Kidney (tissue), 14 donors: ENCODE data around the gene AXDND1. TPM values are rescaled to one million over a fixed set of nuclear protein-coding genes. Genes with fewer than 3 reads are reported as not detected.

Source experiments
- DNase-seq, 5 donors: peaks; one replicate each; pipeline ENCODE4 v3.0.0-alpha.2; 2013 to 2020
- FAIRE-seq: peaks from 2 replicates; lab custom pipeline; 2012; peaks lifted over from hg19 to GRCh38; lab: Jason Lieb, UNC
- H3K27ac ChIP-seq, 2 donors: one replicate each; pipeline ENCODE4 v1.7.0; 2013; ENCODE audit warnings: low read depth in 2 of 2, low read length in 2 of 2, inconsistent platforms in 1 of 2
- H3K27me3 ChIP-seq: one replicate; pipeline ENCODE4 v1.7.1; 2013; ENCODE audit warnings: low read length, inconsistent platforms; ENCODE audit not compliant: control insufficient read depth, insufficient read depth
- H3K36me3 ChIP-seq, 3 donors: one replicate each; pipeline versions ENCODE4 v1.7.0 to v1.7.1; 2013; ENCODE audit warnings: low read length in 3 of 3, control low read depth in 1 of 3, inconsistent platforms in 1 of 3; ENCODE audit not compliant: insufficient read depth in 3 of 3, control insufficient read depth in 2 of 3
- H3K4me1 ChIP-seq, 3 donors: one replicate each; pipeline versions ENCODE4 v1.7.0 to v1.7.1; 2013; ENCODE audit warnings: low read length in 3 of 3, inconsistent platforms in 1 of 3, low read depth in 1 of 3; ENCODE audit not compliant: control insufficient read depth in 2 of 3, insufficient read depth in 2 of 3
- H3K4me3 ChIP-seq, 3 donors: one replicate each; pipeline versions ENCODE4 v1.7.0 to v1.8.1; 2013; ENCODE audit warnings: low read length in 3 of 3, control low read depth in 1 of 3, inconsistent platforms in 1 of 3
- H3K9ac ChIP-seq, 3 donors: one replicate each; pipeline versions ENCODE4 v1.7.0 to v1.7.1; 2013; ENCODE audit warnings: low read length in 3 of 3, control low read depth in 1 of 3, inconsistent platforms in 1 of 3
- H3K9me3 ChIP-seq, 3 donors: one replicate each; pipeline versions ENCODE4 v1.7.0 to v1.7.1; 2013; ENCODE audit warnings: low read length in 3 of 3, control low read depth in 1 of 3, inconsistent platforms in 1 of 3; ENCODE audit not compliant: control insufficient read depth in 2 of 3, insufficient read depth in 1 of 3
- intact Hi-C: fragments of 100-400 bp; cut with DNase I; formaldehyde crosslinking; loops from one replicate; pipeline ENCODE4 v1.11.1; 2022
- polyA plus RNA-seq: library from polyadenylated mRNA; stranded (reverse); fragments of 350-450 nt; fragmentation: Illumina TruSeq; extraction: RNeasy Lipid Tissue Mini Kit (QIAGEN cat#74804); gene quantifications from one replicate; pipeline ENCODE4 v1.2.3, GENCODE V29; 2014; ENCODE audit warnings: low read depth, low replicate concordance; ENCODE audit not compliant: insufficient read depth
- total RNA-seq: library from RNA; stranded (reverse); fragmentation: NEBNext Ultra II Directional; extraction: Animal tissue kit (Norgen Biotek cat#: 25700); gene quantifications from one replicate; pipeline ENCODE4 v1.2.1, GENCODE V29; 2021
- TF ChIP-seq, protein P1 (sequence below): IDR thresholded peaks from 3 replicates; pipeline ENCODE4 v1.5.1; 2012; ENCODE audit warnings: mild to moderate bottlenecking, moderate library complexity, borderline replicate concordance; ENCODE audit not compliant: insufficient read depth; ENCODE audit errors: extremely low read depth
- donor health status: control.
- donor health status: control.
- donor health status: control.
- donor health status: control.
- donor health status: control.
- donor health status: DM: yes; HTN: yes; CAD: no.
- donor health status: Normal renal cell carcinoma (clear cell type).

The AXDND1 gene
- total and polyA plus RNA-seq, 2 donors from 2014 or later: 0.57 TPM; not detected in 1

DNA sequence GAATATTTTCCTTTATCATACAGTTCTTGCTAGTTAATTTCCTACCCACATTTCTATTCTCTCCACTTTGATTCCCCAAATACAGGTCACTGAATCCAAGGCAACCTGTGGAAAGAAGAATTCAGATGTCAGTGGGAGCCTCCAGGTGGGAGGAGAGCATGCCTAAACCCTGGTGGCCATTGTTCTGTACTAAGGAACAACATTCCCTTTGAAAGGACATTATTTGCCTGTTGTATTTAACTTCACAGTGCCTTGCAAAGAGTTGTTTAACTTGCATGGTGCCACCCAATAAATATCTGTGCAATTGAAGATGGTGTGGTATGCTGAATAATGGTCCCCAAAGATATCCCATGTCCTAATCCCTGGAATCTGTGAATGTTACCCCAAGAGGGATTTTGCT lies 188.7 kb downstream of the AXDND1 start:
- intact Hi-C loops: no loop called here
- H3K36me3 ChIP-seq: no peaks in the 10 kb centered on the region

DNA sequence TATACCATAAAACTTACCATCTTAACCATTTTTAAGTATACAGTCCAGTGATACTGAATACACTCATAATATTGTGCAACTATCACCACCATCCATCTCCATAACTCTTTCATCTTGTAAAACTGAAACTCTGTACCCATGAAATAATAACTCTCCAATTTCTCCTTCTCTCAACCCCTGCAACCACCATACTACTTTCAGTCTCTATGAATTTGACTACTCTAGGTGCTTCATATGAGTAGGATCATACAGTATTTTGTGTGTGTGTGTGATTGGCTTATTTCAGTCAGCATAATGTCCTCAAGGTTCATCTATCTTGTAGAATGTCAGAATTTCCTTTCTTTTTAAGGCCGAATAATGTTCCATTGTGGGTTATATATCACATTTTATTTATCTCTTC lies 192.3 kb downstream of the AXDND1 start:
- no peaks in the 10 kb centered on the region for H3K27me3 ChIP-seq
- no peak overlapping the region for H3K4me3 ChIP-seq
- intact Hi-C loops: no loop called here
- no peak overlapping the region for H3K9ac ChIP-seq
- H3K27ac ChIP-seq: no peak overlapping the region
- no peak for DNase-seq
- no peaks in the 10 kb centered on the region for H3K4me1 ChIP-seq
- H3K9me3 ChIP-seq: no peaks in the 10 kb centered on the region
- no peaks in the 10 kb centered on the region for H3K36me3 ChIP-seq
- FAIRE-seq: no peak
- TF ChIP-seq, protein P1, sequence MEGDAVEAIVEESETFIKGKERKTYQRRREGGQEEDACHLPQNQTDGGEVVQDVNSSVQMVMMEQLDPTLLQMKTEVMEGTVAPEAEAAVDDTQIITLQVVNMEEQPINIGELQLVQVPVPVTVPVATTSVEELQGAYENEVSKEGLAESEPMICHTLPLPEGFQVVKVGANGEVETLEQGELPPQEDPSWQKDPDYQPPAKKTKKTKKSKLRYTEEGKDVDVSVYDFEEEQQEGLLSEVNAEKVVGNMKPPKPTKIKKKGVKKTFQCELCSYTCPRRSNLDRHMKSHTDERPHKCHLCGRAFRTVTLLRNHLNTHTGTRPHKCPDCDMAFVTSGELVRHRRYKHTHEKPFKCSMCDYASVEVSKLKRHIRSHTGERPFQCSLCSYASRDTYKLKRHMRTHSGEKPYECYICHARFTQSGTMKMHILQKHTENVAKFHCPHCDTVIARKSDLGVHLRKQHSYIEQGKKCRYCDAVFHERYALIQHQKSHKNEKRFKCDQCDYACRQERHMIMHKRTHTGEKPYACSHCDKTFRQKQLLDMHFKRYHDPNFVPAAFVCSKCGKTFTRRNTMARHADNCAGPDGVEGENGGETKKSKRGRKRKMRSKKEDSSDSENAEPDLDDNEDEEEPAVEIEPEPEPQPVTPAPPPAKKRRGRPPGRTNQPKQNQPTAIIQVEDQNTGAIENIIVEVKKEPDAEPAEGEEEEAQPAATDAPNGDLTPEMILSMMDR: no peak

More for the DNA sequence above, 188.7 kb downstream of the AXDND1 start:
- TF ChIP-seq, protein P1: no peak
- no peak overlapping the region for H3K9ac ChIP-seq
- no peaks in the 10 kb centered on the region for H3K9me3 ChIP-seq
- no peak for DNase-seq
- no peaks in the 10 kb centered on the region for H3K4me1 ChIP-seq
- no peak for FAIRE-seq
- H3K27me3 ChIP-seq: no peaks in the 10 kb centered on the region
- H3K27ac ChIP-seq: no peak overlapping the region
- no peak overlapping the region for H3K4me3 ChIP-seq

DNA sequence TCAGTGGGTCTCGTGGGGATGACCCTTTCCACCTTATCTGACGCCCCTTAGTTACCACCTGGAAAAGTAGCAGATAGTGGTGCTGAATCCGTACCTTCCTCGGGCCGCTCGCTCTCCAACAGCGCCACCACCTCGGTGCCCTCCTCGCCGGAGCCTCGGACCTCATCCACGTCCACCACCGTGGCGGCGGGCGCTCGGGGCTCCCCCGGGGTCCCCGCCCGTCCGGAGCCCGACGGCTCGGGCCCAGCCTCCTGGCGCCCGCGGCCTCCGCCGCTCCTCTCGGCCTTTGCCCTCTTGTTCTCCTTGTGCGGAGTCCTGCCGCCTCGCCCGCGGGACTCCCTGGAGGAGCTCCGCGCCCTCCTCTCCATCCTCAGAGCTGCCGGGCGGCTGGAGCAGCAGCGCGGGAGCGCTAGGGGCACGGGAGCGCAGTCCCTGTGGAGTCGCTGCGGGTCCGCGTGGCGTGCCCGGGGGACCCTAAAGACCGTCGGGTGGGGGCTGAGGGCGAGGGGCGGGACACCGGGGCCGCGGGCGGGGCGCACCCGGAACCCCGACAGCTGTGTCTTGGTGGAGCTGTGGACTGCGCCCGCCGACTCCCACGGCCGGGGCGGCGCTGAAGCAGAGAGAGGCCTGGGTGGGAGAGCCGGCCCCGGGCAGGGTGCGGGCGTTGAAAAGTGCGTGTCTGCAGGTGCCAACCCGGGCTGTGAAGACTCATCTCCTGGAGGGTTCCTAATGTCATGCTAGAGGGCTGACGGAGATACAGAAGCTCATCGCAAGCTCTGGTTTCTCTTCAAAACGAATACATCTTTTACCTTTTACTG lies 209.9 kb downstream of the AXDND1 start, which contains the start of gene NPHS2:
TSS of gene NPHS2 (minus strand) at position 452 of the 818 bp plus-strand sequence. CDS start at position 368, 84 bp downstream.
- DNase-seq (peak; percentile 31 to 67 (median 44)), FAIRE-seq (no peak)
- Histone ChIP-seq H3K9ac (peak within 1 kb of the TSS in 1 of 3 donors; percentile 47), H3K4me3 (peak within 1 kb of the TSS in 2 of 3 donors; percentile 13 to 57), H3K27me3 (peaks cover 3% of the 10 kb centered on the region), H3K36me3 (no peaks in the 10 kb centered on the region), H3K27ac (no peak within 1 kb of the TSS), H3K9me3 (no peaks in the 10 kb centered on the region), H3K4me1 (no peaks in the 10 kb centered on the region)
- TF ChIP-seq, protein P1: no peak
- intact Hi-C loops: no loop called here
